GM12873 (cell line): ENCODE results near the gene THG1L.

ENCODE experiments used
- TF ChIP-seq, protein P1 (sequence below): IDR thresholded peaks from 2 replicates; pipeline ENCODE4 v1.5.1; 2012; ENCODE audit warnings: low read depth, mild to moderate bottlenecking, moderate library complexity, low read length, control low read depth; ENCODE audit not compliant: insufficient read depth; ENCODE audit errors: missing control alignments

Gene THG1L

DNA sequence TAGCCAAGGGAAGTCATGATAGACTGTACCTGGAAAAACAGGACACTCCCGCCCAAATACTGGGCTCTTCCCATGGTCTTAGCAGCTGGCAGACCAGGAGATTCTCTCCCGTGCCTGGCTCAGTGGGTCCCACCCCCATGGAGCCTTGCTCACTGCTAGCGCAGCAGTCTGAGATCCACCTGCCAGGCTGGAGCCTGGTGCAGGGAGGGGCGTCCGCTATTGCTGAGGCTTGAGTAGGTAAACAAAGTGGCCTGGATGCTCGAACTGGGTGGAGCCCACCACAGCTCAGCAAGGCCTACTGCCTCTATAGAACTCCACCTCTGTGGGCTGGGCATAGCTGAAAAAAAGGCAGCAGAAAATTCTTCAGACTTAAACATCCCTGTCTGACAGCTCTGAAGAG, 10.1 kb upstream of the THG1L start:
- TF ChIP-seq, protein P1, sequence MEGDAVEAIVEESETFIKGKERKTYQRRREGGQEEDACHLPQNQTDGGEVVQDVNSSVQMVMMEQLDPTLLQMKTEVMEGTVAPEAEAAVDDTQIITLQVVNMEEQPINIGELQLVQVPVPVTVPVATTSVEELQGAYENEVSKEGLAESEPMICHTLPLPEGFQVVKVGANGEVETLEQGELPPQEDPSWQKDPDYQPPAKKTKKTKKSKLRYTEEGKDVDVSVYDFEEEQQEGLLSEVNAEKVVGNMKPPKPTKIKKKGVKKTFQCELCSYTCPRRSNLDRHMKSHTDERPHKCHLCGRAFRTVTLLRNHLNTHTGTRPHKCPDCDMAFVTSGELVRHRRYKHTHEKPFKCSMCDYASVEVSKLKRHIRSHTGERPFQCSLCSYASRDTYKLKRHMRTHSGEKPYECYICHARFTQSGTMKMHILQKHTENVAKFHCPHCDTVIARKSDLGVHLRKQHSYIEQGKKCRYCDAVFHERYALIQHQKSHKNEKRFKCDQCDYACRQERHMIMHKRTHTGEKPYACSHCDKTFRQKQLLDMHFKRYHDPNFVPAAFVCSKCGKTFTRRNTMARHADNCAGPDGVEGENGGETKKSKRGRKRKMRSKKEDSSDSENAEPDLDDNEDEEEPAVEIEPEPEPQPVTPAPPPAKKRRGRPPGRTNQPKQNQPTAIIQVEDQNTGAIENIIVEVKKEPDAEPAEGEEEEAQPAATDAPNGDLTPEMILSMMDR: no peak

DNA sequence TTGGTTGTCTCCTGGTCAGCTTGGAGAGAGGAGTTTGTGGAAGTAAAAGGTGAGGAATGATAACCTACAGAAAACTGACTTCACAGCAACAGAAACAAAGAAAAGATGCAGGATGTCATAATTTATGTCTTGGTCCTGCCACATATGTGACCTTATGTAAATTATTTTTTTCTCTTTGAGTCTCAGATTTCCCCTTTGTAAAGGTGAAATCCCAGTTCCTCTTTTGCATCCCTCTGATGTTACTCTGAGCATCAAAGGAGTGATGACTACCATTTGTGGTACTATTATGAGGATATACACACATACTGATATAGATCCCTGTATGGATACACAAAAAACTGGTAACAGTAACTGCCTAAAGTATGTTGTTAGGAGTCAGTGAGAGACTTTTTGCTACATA, 1.4 kb upstream of the THG1L start:
- TF ChIP-seq, protein P1: no peak

DNA sequence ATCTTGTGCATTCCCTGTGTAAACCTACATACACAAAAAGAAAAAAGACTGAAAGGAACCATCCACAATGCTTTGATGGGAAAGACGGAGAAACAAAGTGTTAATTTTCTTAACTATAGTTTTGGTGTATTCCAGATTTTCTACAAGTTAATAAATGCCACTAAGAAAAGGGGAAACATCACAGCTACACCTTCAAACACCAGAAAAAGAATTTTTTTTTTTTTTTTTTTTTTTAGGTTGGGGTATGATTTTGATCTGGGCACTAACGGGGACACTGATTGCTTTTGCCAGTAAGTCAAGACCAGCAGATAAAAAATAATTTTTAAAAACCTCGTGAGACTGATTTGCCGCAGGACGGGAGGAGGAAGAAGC, 334 bp upstream of the THG1L start:
- TF ChIP-seq, protein P1: no peak

- TF ChIP-seq, protein P1: no peak
These were observed 902 bp downstream of the THG1L start for GRCh38 chr5:157732130-157732514.

DNA sequence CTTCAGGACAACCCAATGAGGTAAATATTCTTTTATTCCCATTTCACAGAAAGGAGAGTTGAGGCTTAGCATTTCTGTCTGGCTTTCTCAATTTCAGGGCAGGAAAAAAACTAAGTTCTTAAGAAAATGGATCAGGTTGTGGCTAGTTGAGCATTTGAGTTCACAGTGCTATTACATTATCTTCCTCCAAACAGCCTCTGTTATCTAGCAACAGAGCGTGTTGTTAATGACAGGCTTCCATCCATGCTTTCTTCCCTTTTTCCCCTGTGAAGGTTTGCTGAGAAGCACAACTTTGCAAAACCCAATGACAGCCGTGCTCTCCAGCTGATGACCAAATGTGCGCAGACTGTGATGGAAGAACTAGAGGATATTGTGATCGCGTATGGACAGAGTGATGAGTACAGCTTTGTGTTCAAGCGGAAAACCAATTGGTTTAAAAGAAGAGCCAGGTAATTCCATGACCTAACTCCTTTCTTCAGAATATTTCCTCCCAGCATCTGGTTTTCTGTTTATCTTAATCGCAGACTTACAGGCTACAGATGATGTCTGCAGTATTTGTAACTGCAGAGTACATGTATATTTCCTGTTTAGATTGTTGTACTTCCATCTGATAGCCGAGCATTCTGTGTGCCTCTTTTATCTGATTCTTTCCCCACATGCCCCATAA, 1.5 kb downstream of the THG1L start:
- TF ChIP-seq, protein P1: no peak

GRCh38 chr5:157734436-157734835, 3.2 kb downstream of the THG1L start:
- TF ChIP-seq, protein P1: no peak

DNA sequence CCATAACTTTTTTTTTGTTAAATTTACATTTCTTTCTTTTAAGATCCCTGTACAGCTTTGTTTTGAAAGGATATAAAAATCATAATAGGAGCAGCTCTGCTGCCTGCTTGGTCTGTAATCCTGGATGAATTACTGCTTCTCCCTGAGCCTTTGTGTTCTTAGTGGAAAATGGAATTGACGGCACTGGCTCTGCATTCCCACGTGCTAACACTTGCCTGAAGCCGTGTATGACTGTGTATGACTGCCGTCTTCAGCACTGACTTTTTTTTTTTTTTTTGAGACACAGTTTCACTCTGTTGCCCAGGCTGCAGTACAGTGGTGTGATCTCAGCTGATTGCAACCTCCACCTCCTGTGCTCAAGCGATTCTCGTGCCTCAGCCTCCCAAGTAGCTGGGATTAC, 4.8 kb downstream of the THG1L start:
- TF ChIP-seq, protein P1: no peak
